BJ (cell line): ENCODE measurements around the gene CHMP5. TPM values are rescaled to one million over a fixed set of nuclear protein-coding genes. Genes with fewer than 3 reads are reported as not detected.
A peak's percentile ranks its signal among the peaks of the same experiment; 100 is the strongest.

Experiments
- CTCF ChIA-PET: fragments of 350-600 bp; formaldehyde crosslinking; extraction: SDS; loops from one replicate; lab custom pipeline; 2021; ENCODE audit warnings: antibody characterized with exemption, inconsistent platforms; lab: Yijun Ruan, JAX
- POLR2A ChIA-PET: fragments of 300-600 bp; sonication (Branson Sonifier 250); formaldehyde crosslinking; extraction: SDS; loops from one replicate; lab custom pipeline; 2021; ENCODE audit warnings: antibody characterized with exemption; lab: Charles Lee
- DNase-seq: peaks from one replicate; pipeline ENCODE4 v3.0.0-alpha.2; 2011; ENCODE audit warnings: low read depth
- H3K27me3 ChIP-seq: 2 replicates; pipeline ENCODE4 v1.6.0; 2011; ENCODE audit warnings: low read length; ENCODE audit not compliant: control insufficient read depth, insufficient read depth
- H3K36me3 ChIP-seq: 2 replicates; pipeline ENCODE4 v1.5.1; 2011; ENCODE audit warnings: low read length; ENCODE audit not compliant: control insufficient read depth, insufficient read depth
- H3K4me3 ChIP-seq: 2 replicates; pipeline ENCODE4 v1.5.1; 2011; ENCODE audit warnings: low read depth, mild to moderate bottlenecking, control low read depth, low read length
- polyA plus RNA-seq: library from polyadenylated mRNA; depleted of rRNA; stranded (reverse); fragments of >200 nt; gene quantifications from 2 replicates; pipeline ENCODE4 v1.2.3, GENCODE V29; 2011
- TF ChIP-seq, protein P1 (sequence below): IDR thresholded peaks from 2 replicates; pipeline ENCODE4 v1.5.1; 2011; ENCODE audit warnings: low read depth, mild to moderate bottlenecking, control low read depth, inconsistent platforms, low read length, moderate library complexity; ENCODE audit not compliant: insufficient read depth

The CHMP5 gene
- polyA plus RNA-seq, 1 experiment: 37.6 TPM

DNA sequence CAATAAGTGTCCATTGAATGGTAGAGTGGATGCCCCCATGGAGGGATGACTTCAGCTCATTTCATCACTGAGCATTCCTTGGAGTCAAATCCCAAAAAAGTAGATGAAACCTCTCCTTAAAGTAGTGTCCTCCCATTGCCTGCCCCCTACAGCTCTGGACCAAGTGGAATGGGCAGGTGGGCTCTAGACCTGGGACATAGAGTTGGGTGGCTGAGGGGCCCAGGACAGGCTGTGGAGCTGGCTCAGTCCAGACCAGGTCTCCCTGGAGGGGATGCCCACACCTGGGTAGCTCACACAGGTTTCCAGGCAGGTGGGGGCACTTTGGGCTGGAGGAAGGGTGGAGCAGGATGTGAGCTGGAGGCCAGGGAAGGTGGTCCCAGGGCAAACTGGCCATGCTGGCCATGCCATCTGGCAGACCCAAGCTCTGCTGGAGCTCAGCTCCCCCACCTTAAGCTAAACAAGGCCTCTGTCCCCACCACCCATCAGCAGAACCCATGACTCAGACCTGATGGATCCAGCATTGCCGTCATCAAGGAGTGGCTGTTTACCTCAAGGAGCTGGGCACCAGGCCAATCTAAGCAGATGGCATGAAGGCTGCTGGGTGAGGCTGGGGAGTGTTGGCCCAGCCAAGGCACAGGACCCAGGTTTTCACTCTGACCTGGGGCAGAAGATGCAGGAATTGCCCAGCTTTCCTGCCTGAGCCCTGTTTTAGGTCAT is 31.1 kb upstream of the CHMP5 start:
- DNase-seq: peak; percentile 38
- ChIA-PET POLR2A (no interaction called here), CTCF (interaction anchor here (1.6 to 3.8 kb wide), 2 partner anchors 8 to 26 kb away, joined by 5 to 20 read pairs; no protein-coding TSS in a partner anchor)
- Histone ChIP-seq H3K27me3 (no peaks in the 10 kb centered on the region; the same call in 1 of the 2 replicates), H3K36me3 (no peaks in the 10 kb centered on the region), H3K4me3 (no peak overlapping the region)
- TF ChIP-seq, protein P1, sequence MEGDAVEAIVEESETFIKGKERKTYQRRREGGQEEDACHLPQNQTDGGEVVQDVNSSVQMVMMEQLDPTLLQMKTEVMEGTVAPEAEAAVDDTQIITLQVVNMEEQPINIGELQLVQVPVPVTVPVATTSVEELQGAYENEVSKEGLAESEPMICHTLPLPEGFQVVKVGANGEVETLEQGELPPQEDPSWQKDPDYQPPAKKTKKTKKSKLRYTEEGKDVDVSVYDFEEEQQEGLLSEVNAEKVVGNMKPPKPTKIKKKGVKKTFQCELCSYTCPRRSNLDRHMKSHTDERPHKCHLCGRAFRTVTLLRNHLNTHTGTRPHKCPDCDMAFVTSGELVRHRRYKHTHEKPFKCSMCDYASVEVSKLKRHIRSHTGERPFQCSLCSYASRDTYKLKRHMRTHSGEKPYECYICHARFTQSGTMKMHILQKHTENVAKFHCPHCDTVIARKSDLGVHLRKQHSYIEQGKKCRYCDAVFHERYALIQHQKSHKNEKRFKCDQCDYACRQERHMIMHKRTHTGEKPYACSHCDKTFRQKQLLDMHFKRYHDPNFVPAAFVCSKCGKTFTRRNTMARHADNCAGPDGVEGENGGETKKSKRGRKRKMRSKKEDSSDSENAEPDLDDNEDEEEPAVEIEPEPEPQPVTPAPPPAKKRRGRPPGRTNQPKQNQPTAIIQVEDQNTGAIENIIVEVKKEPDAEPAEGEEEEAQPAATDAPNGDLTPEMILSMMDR: no peak

DNA sequence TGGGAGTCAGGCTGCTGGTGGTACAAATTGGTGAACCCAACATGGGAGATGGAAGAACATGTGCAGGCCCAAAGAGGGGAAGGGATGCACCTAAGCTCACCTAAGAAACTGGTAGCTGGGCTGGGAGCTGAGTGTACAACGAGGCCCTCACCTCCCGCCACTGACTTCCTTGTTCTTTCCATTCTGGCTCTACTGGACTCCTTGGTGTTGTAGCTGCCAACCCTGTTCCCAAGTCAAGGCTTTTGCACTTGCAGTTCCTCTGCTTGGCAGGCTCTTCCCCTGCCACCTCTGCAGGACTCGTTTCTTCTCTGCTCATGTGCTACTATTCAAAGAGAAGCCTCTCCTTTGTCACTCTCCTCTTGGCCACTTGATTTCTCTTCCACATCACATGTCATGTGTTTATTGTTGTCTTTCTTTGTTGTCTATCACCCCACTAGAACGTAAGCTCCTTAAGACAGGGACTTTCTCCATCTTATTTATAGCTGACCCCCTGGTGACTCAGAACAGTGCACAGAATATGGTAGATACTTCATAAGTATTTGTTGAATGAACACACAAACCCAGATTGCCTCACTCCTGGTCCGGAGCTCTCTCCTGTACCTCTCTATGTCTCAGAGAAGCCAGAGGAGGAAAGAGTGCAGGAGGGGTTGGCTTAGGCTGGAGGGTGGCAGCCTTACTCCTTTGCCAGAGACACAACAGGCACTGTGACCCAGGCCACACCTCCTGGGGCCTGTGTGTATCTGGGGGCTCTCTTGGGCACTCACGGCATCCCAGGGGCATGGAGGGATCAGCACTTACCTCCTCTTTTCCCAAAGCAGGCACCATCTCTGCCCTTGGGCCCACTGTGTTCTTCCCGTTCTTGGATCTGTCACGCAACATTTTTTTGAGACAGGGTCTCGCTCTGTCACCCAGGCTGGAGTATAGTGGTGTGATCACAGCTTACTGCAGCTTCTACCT is 30.1 kb upstream of the CHMP5 start:
- Histone ChIP-seq H3K27me3 (no peaks in the 10 kb centered on the region; the same call in 1 of the 2 replicates), H3K4me3 (no peak overlapping the region), H3K36me3 (no peaks in the 10 kb centered on the region)
- DNase-seq: no peak
- ChIA-PET CTCF (interaction anchor here (1.6 to 3.8 kb wide), 2 partner anchors 9 to 25 kb away, joined by 5 to 20 read pairs; no protein-coding TSS in a partner anchor), POLR2A (no interaction called here)
- TF ChIP-seq, protein P1: no peak

DNA sequence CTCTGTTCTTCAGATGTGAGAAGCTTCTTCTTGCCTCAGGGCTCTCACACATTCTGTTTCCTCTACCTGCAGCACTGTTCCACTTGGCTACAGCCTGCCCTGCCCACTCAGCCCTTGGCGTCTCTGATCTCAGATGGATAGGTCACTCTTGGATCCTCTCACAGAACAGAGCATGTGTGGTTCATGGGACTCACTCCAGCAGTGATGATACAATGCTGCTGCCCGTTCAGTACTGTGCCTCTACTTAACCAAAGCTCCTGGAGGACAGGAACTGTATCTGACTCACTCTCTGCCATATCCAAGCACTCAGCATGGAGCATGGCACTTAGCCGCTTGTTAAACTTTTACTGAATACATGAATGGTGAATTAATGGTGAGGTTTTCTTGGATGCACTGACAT is 28.3 kb upstream of the CHMP5 start:
- no peaks in the 10 kb centered on the region; the same call in 1 of the 2 replicates for H3K27me3 ChIP-seq
- no peaks in the 10 kb centered on the region for H3K36me3 ChIP-seq
- no peak for DNase-seq
- TF ChIP-seq, protein P1: no peak
- POLR2A ChIA-PET: no interaction called here
- CTCF ChIA-PET: interaction anchor here (0.5 to 3.8 kb wide), 5 partner anchors 8 to 76 kb away, joined by 3 to 20 read pairs (median 3); no protein-coding TSS in a partner anchor
- H3K4me3 ChIP-seq: no peak overlapping the region

DNA sequence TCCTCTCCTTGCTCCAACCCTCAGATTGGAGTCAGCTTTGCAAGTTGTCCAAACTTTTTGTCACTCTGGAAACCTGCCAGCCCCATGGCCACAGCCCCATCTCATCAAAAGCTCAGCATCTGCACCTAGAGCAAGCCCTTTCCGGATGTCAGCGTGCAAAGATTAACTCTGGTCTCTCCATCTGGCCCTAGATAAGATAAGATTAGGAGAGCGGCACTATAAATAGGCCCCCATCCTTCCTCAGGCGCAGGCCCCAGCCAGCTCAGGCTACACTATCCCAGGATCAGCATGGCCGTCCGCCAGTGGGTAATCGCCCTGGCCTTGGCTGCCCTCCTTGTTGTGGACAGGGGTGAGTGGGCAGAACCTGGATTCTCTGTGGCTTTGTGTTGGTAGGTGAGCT is 24.9 kb upstream of the CHMP5 start, which contains the start of gene SPINK4:
Gene SPINK4 (plus strand): TSS at position 247 of the 400 bp plus-strand sequence. CDS start 42 bp downstream, at position 289.
- no peak for DNase-seq
- ChIA-PET CTCF (interaction anchor here (0.6 to 2.6 kb wide), 2 partner anchors 14 to 489 kb away, joined by 3 to 7 read pairs; no protein-coding TSS in a partner anchor), POLR2A (no interaction called here)
- no peaks in the 10 kb centered on the region; the same call in 1 of the 2 replicates for H3K27me3 ChIP-seq
- no peaks in the 10 kb centered on the region for H3K36me3 ChIP-seq
- TF ChIP-seq, protein P1: no peak
- H3K4me3 ChIP-seq: no peak within 1 kb of the TSS

DNA sequence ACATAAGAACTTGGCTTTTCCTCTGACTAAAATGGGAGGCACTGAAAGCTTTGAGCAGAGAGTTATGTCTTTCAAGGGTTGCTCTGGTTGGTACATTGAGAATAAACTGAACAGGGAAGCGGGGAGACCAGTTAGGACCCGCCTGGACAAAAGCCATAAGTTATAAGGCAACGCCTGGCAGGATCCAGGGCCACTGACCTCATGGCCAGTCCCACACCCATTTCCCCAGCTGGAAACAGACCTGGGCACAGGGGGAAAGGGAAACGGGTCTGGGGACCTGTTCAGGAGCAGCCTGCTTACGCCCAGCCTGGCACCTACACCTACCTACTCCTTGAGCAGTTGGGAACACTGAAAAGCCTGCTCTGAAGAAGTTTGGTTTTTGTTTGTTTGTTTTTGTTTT is 23.6 kb upstream of the CHMP5 start:
- H3K4me3 ChIP-seq: no peak overlapping the region
- CTCF ChIA-PET: interaction anchor here (2.6 kb wide), 1 partner anchor 15 kb away, joined by 7 read pairs; no protein-coding TSS in a partner anchor
- DNase-seq: no peak
- no peaks in the 10 kb centered on the region for H3K36me3 ChIP-seq
- TF ChIP-seq, protein P1: no peak
- no peaks in the 10 kb centered on the region; the same call in 1 of the 2 replicates for H3K27me3 ChIP-seq
- POLR2A ChIA-PET: no interaction called here
